GM23338 (cell line): ENCODE data around the gene MAP4K4. TPM values are rescaled to one million over a fixed set of nuclear protein-coding genes. Genes with fewer than 3 reads are reported as not detected.

Experiments
- ATAC-seq: fragments of 200-7000 bp; cut with Tn5 transposase; 3 replicates; pipeline ENCODE4 v1.9.1; 2020
- DNase-seq: peaks from one replicate; pipeline ENCODE4 v3.0.0-alpha.2; 2015; ENCODE audit warnings: low spot score
- H2AFZ ChIP-seq: fragments of 200-600 bp; sonication (generic); 2 replicates; pipeline ENCODE4 v1.8.0; 2016; ENCODE audit warnings: antibody characterized with exemption, mild to moderate bottlenecking, moderate library complexity
- H3F3A ChIP-seq: fragments of 200-600 bp; sonication (generic); replicated peaks from 2 replicates; pipeline ENCODE4 v1.8.0; 2017; ENCODE audit warnings: antibody characterized with exemption, mixed run types, low read depth
- H3K27ac ChIP-seq: fragments of 200-600 bp; sonication (generic); 2 replicates; pipeline ENCODE4 v1.6.1; 2016; ENCODE audit warnings: low read depth
- H3K27me3 ChIP-seq: fragments of 200-600 bp; sonication (generic); 2 replicates; pipeline ENCODE4 v1.8.0; 2016; ENCODE audit warnings: mild to moderate bottlenecking, mixed run types, moderate library complexity; ENCODE audit not compliant: insufficient read depth
- H3K36me3 ChIP-seq: fragments of 200-600 bp; sonication (generic); 2 replicates; pipeline ENCODE4 v1.8.0; 2016; ENCODE audit warnings: mild to moderate bottlenecking; ENCODE audit not compliant: insufficient read depth
- H3K4me1 ChIP-seq: fragments of 200-600 bp; sonication (generic); 2 replicates; pipeline ENCODE4 v1.8.0; 2016; ENCODE audit warnings: mild to moderate bottlenecking, moderate library complexity; ENCODE audit not compliant: insufficient read depth
- H3K4me2 ChIP-seq: fragments of 200-600 bp; sonication (generic); 2 replicates; pipeline ENCODE4 v1.7.1; 2017; ENCODE audit warnings: mixed run types
- H3K4me3 ChIP-seq: fragments of 200-600 bp; sonication (generic); 2 replicates; pipeline ENCODE4 v1.6.1; 2016; ENCODE audit warnings: mixed run types
- H3K79me2 ChIP-seq: fragments of 200-600 bp; sonication (generic); replicated peaks from 2 replicates; pipeline ENCODE4 v1.8.0; 2017; ENCODE audit warnings: mild to moderate bottlenecking; ENCODE audit not compliant: insufficient read depth
- H3K9me2 ChIP-seq: fragments of 200-600 bp; sonication (generic); 2 replicates; pipeline ENCODE4 v1.8.0; 2017; ENCODE audit not compliant: insufficient read depth
- H4K20me1 ChIP-seq: fragments of 200-600 bp; sonication (generic); replicated peaks from 2 replicates; pipeline ENCODE4 v1.8.0; 2017; ENCODE audit warnings: mild to moderate bottlenecking; ENCODE audit not compliant: insufficient read depth
- H3K27ac Mint-ChIP-seq: 2 replicates; pipeline ENCODE4 v1.8.0; 2020; ENCODE audit warnings: inconsistent platforms, mild to moderate bottlenecking, moderate library complexity, mixed read lengths
- H3K27me3 Mint-ChIP-seq: 3 replicates; pipeline ENCODE4 v1.8.0; 2022; ENCODE audit warnings: low read depth, mild to moderate bottlenecking, moderate library complexity, mixed read lengths, inconsistent platforms; ENCODE audit not compliant: insufficient read depth, poor library complexity
- H3K36me3 Mint-ChIP-seq: 3 replicates; pipeline ENCODE4 v1.8.0; 2021; ENCODE audit warnings: low read depth, mild to moderate bottlenecking, inconsistent platforms, moderate library complexity, mixed read lengths
- H3K4me1 Mint-ChIP-seq: 3 replicates; pipeline ENCODE4 v1.8.0; 2020; ENCODE audit warnings: mild to moderate bottlenecking, inconsistent platforms, mixed read lengths
- H3K4me3 Mint-ChIP-seq: 3 replicates; pipeline ENCODE4 v1.8.0; 2021; ENCODE audit warnings: moderate library complexity, mild to moderate bottlenecking, inconsistent platforms, mixed read lengths
- H3K9me3 Mint-ChIP-seq: 3 replicates; pipeline ENCODE4 v1.8.0; 2020; ENCODE audit warnings: moderate library complexity, mild to moderate bottlenecking, inconsistent platforms, mixed read lengths
- JUNB ChIP-seq: IDR thresholded peaks from one replicate; pipeline ENCODE4 v1.6.1; 2016; ENCODE audit warnings: antibody characterized with exemption; ENCODE audit not compliant: unreplicated experiment
- POLR2AphosphoS5 ChIP-seq: IDR thresholded peaks from 2 replicates; pipeline ENCODE4 v1.6.1; 2016; ENCODE audit warnings: antibody characterized with exemption, low read depth
- ZNF114 ChIP-seq: fragments of 250-450 bp; sonication (Bioruptor Pico); IDR thresholded peaks from 2 replicates; pipeline ENCODE4 v1.5.0; 2020; ENCODE audit warnings: mild to moderate bottlenecking, moderate library complexity
- ZNF331 ChIP-seq: fragments of 250-450 bp; sonication (Bioruptor Pico); IDR thresholded peaks from 2 replicates; pipeline ENCODE4 v1.5.0; 2020; ENCODE audit warnings: low read depth, mild to moderate bottlenecking, moderate library complexity
- polyA plus RNA-seq: library from polyadenylated mRNA; unstranded; fragments of >200 nt; fragmentation: Nextera tagmentation; extraction: Ambion mirVana; gene quantifications from 2 replicates; pipeline ENCODE4 v1.2.1, GENCODE V29; 2016
- total RNA-seq: library from RNA; depleted of rRNA; stranded (reverse); fragments of >200 nt; shearing (Covaris generic); gene quantifications from 2 replicates; pipeline ENCODE4 v1.2.3, GENCODE V29; 2014
- TF ChIP-seq, protein P1 (sequence below): fragments of 250-450 bp; sonication (Bioruptor Pico); IDR thresholded peaks from 2 replicates; pipeline ENCODE4 v1.5.0; 2020; ENCODE audit warnings: mild to moderate bottlenecking, moderate library complexity
- TF ChIP-seq, protein P2 (sequence below): IDR thresholded peaks from one replicate; pipeline ENCODE4 v1.6.1; 2018; ENCODE audit warnings: antibody characterized with exemption; ENCODE audit not compliant: unreplicated experiment
- TF ChIP-seq, protein P3 (sequence below): IDR thresholded peaks from 2 replicates; pipeline ENCODE4 v1.6.1; 2016; ENCODE audit warnings: antibody characterized with exemption

The MAP4K4 gene
- total and polyA plus RNA-seq, 2 experiments from 2014 or later: 34.6 to 99.2 TPM

DNA sequence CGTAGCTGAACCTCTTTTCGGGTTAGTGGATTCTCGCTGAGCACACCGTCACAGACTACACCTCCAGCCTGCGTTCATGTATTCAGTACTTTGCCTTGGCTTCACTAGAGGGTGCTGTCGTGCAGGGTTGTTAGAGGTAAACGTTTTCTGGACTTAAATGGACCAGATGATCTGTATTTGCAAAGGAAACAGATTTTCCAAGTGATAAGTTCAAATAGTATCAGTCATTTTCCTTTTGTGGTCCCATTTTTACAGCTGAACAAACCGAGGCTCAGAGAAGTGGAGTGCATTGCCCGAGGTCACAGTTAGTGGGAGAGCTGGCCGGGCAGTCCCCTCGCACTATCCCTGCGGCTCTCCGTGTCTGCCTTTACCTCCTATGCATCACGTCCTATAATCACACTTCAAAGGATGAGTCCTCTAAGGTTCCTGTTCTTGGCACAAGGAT, 125.9 kb downstream of the MAP4K4 start (continued):
- TF ChIP-seq, protein P1, sequence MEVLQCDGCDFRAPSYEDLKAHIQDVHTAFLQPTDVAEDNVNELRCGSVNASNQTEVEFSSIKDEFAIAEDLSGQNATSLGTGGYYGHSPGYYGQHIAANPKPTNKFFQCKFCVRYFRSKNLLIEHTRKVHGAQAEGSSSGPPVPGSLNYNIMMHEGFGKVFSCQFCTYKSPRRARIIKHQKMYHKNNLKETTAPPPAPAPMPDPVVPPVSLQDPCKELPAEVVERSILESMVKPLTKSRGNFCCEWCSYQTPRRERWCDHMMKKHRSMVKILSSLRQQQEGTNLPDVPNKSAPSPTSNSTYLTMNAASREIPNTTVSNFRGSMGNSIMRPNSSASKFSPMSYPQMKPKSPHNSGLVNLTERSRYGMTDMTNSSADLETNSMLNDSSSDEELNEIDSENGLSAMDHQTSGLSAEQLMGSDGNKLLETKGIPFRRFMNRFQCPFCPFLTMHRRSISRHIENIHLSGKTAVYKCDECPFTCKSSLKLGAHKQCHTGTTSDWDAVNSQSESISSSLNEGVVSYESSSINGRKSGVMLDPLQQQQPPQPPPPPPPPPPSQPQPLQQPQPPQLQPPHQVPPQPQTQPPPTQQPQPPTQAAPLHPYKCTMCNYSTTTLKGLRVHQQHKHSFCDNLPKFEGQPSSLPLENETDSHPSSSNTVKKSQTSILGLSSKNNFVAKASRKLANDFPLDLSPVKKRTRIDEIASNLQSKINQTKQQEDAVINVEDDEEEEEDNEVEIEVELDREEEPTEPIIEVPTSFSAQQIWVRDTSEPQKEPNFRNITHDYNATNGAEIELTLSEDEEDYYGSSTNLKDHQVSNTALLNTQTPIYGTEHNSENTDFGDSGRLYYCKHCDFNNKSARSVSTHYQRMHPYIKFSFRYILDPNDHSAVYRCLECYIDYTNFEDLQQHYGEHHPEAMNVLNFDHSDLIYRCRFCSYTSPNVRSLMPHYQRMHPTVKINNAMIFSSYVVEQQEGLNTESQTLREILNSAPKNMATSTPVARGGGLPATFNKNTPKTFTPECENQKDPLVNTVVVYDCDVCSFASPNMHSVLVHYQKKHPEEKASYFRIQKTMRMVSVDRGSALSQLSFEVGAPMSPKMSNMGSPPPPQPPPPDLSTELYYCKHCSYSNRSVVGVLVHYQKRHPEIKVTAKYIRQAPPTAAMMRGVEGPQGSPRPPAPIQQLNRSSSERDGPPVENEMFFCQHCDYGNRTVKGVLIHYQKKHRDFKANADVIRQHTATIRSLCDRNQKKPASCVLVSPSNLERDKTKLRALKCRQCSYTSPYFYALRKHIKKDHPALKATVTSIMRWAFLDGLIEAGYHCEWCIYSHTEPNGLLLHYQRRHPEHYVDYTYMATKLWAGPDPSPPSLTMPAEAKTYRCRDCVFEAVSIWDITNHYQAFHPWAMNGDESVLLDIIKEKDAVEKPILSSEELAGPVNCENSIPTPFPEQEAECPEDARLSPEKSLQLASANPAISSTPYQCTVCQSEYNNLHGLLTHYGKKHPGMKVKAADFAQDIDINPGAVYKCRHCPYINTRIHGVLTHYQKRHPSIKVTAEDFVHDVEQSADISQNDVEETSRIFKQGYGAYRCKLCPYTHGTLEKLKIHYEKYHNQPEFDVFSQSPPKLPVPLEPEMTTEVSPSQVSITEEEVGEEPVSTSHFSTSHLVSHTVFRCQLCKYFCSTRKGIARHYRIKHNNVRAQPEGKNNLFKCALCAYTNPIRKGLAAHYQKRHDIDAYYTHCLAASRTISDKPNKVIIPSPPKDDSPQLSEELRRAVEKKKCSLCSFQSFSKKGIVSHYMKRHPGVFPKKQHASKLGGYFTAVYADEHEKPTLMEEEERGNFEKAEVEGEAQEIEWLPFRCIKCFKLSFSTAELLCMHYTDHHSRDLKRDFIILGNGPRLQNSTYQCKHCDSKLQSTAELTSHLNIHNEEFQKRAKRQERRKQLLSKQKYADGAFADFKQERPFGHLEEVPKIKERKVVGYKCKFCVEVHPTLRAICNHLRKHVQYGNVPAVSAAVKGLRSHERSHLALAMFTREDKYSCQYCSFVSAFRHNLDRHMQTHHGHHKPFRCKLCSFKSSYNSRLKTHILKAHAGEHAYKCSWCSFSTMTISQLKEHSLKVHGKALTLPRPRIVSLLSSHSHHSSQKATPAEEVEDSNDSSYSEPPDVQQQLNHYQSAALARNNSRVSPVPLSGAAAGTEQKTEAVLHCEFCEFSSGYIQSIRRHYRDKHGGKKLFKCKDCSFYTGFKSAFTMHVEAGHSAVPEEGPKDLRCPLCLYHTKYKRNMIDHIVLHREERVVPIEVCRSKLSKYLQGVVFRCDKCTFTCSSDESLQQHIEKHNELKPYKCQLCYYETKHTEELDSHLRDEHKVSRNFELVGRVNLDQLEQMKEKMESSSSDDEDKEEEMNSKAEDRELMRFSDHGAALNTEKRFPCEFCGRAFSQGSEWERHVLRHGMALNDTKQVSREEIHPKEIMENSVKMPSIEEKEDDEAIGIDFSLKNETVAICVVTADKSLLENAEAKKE (CRISPR knock-in tag): no peak

DNA sequence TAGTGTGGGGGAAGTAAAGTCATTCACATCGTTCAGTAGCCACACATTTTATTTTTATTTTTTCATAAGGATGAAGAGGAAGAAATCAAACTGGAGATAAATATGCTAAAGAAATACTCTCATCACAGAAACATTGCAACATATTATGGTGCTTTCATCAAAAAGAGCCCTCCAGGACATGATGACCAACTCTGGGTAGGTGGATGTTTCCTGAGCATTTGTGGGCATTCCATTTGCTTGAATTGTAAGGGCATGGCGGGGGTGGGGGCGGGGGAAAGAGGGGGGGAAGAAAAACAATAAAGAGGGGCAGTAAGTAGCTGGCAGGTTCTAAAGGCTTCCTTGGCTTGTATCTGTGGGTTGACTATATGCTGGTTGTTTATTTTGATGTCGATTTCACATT, 126.4 kb downstream of the MAP4K4 start:
- H3K27me3 Mint-ChIP-seq: no peaks in the 10 kb centered on the region
- Histone ChIP-seq H2AFZ (no peak overlapping the region), H3K4me3 (no peak overlapping the region), H3F3A (no peaks in the 10 kb centered on the region), H3K9me2 (no peaks in the 10 kb centered on the region), H3K27me3 (no peaks in the 10 kb centered on the region), H3K4me1 (peaks cover 8% of the 10 kb centered on the region; the same call in 1 of the 2 replicates), H3K79me2 (peaks cover 57% of the 10 kb centered on the region), H3K27ac (no peak overlapping the region), H3K36me3 (peaks cover 4% of the 10 kb centered on the region), H3K4me2 (no peak overlapping the region; the same call in 1 of the 2 replicates), H4K20me1 (peaks cover 7% of the 10 kb centered on the region)
- ATAC-seq: no peak
- no peak overlapping the region for H3K4me3 Mint-ChIP-seq
- H3K27ac Mint-ChIP-seq: no peak overlapping the region
- H3K36me3 Mint-ChIP-seq: peaks cover 13% of the 10 kb centered on the region
- H3K4me1 Mint-ChIP-seq: peaks cover 26% of the 10 kb centered on the region
- no peaks in the 10 kb centered on the region for H3K9me3 Mint-ChIP-seq
- no peak for DNase-seq
- TF ChIP-seq, protein P2, sequence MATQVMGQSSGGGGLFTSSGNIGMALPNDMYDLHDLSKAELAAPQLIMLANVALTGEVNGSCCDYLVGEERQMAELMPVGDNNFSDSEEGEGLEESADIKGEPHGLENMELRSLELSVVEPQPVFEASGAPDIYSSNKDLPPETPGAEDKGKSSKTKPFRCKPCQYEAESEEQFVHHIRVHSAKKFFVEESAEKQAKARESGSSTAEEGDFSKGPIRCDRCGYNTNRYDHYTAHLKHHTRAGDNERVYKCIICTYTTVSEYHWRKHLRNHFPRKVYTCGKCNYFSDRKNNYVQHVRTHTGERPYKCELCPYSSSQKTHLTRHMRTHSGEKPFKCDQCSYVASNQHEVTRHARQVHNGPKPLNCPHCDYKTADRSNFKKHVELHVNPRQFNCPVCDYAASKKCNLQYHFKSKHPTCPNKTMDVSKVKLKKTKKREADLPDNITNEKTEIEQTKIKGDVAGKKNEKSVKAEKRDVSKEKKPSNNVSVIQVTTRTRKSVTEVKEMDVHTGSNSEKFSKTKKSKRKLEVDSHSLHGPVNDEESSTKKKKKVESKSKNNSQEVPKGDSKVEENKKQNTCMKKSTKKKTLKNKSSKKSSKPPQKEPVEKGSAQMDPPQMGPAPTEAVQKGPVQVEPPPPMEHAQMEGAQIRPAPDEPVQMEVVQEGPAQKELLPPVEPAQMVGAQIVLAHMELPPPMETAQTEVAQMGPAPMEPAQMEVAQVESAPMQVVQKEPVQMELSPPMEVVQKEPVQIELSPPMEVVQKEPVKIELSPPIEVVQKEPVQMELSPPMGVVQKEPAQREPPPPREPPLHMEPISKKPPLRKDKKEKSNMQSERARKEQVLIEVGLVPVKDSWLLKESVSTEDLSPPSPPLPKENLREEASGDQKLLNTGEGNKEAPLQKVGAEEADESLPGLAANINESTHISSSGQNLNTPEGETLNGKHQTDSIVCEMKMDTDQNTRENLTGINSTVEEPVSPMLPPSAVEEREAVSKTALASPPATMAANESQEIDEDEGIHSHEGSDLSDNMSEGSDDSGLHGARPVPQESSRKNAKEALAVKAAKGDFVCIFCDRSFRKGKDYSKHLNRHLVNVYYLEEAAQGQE: no peak
- TF ChIP-seq JUNB (no peak), ZNF331 (no peak), ZNF114 (CRISPR knock-in tag) (no peak), POLR2AphosphoS5 (no peak)
- TF ChIP-seq, protein P3, sequence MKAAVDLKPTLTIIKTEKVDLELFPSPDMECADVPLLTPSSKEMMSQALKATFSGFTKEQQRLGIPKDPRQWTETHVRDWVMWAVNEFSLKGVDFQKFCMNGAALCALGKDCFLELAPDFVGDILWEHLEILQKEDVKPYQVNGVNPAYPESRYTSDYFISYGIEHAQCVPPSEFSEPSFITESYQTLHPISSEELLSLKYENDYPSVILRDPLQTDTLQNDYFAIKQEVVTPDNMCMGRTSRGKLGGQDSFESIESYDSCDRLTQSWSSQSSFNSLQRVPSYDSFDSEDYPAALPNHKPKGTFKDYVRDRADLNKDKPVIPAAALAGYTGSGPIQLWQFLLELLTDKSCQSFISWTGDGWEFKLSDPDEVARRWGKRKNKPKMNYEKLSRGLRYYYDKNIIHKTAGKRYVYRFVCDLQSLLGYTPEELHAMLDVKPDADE: no peak
